ENCODE measurements around the gene SPINT4. TPM values are rescaled to one million over a fixed set of nuclear protein-coding genes. Genes with fewer than 3 reads are reported as not detected.
A peak's percentile ranks its signal among the peaks of the same experiment; 100 is the strongest.

The SPINT4 gene
- total RNA-seq, 2 donors from 2014 or later, result not detected

- peak in 1 of 4 donors; percentile 3 for DNase-seq
- H3K27me3 ChIP-seq, result no peaks in the 10 kb centered on the region
- H3K4me3 ChIP-seq, result no peak overlapping the region
- no peaks in the 10 kb centered on the region for H3K4me1 ChIP-seq
- no peak for ATAC-seq
- H3K27ac ChIP-seq, result no peak overlapping the region
- no peaks in the 10 kb centered on the region for H3K9me3 ChIP-seq
- no peaks in the 10 kb centered on the region for H3K36me3 ChIP-seq (replicated peaks in 1 of 2; ENCODE audit: insufficient read depth in 1 of 2, low read depth in 2 of 2)
- intact Hi-C loops (cut with DNase I), result no loop called here
- TF ChIP-seq, protein P1, sequence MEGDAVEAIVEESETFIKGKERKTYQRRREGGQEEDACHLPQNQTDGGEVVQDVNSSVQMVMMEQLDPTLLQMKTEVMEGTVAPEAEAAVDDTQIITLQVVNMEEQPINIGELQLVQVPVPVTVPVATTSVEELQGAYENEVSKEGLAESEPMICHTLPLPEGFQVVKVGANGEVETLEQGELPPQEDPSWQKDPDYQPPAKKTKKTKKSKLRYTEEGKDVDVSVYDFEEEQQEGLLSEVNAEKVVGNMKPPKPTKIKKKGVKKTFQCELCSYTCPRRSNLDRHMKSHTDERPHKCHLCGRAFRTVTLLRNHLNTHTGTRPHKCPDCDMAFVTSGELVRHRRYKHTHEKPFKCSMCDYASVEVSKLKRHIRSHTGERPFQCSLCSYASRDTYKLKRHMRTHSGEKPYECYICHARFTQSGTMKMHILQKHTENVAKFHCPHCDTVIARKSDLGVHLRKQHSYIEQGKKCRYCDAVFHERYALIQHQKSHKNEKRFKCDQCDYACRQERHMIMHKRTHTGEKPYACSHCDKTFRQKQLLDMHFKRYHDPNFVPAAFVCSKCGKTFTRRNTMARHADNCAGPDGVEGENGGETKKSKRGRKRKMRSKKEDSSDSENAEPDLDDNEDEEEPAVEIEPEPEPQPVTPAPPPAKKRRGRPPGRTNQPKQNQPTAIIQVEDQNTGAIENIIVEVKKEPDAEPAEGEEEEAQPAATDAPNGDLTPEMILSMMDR (IDR thresholded peaks at IDR 0.05), result no peak
- TF ChIP-seq POLR2A (IDR thresholded peaks at IDR 0.05), result no peak
Measured at GRCh38 chr20:45725134-45725533, 3.0 kb downstream of the SPINT4 start.

DNA sequence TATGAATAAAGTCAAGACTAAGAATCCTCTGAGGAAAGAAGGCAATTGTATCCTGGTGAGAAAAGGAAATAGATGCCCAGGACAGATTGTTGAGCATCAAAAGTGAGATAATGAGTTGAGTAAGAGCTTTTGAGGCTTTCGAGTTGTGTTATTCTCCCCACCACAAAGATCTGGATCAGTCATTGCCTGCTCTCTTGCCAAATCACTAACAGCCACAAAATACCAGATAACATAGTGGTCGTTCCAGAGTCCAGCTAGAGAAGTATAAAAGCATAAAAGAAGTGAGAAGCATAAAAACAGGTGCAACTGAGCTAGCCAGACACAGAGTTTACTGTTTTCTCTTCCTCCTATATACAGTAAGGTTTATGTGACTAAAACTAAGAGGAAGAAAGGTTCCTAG, 4.9 kb downstream of the SPINT4 start:
- H3K9me3 ChIP-seq, result peaks cover 0 to 7% (median 0%) of the 10 kb centered on the region in 3 donors
- H3K4me3 ChIP-seq, result no peak overlapping the region
- H3K27me3 ChIP-seq, result no peaks in the 10 kb centered on the region
- DNase-seq (no peak), ATAC-seq (no peak)
- TF ChIP-seq POLR2A (IDR thresholded peaks at IDR 0.05), result no peak
- TF ChIP-seq, protein P1 (IDR thresholded peaks at IDR 0.05), result no peak
- intact Hi-C loops (cut with DNase I), result no loop called here
- no peak overlapping the region for H3K27ac ChIP-seq
- H3K4me1 ChIP-seq, result no peaks in the 10 kb centered on the region
- 21 to 26% methylated on average over 2 of the region's 2 CpGs for WGBS, 2 donors
- no peaks in the 10 kb centered on the region for H3K36me3 ChIP-seq (replicated peaks in 1 of 2; ENCODE audit: insufficient read depth in 1 of 2, low read depth in 2 of 2)

- TF ChIP-seq, protein P1 (IDR thresholded peaks at IDR 0.05), result no peak
- no peak for TF ChIP-seq POLR2A (IDR thresholded peaks at IDR 0.05)
- DNase-seq, result no peak
- H3K27me3 ChIP-seq, result no peaks in the 10 kb centered on the region
- no peaks in the 10 kb centered on the region for H3K36me3 ChIP-seq (replicated peaks in 1 of 2; ENCODE audit: insufficient read depth in 1 of 2, low read depth in 2 of 2)
- no peak overlapping the region for H3K27ac ChIP-seq
- H3K4me3 ChIP-seq, result no peak overlapping the region
- H3K9me3 ChIP-seq, result peaks cover 0 to 9% (median 0%) of the 10 kb centered on the region in 3 donors
- ATAC-seq, result no peak
- intact Hi-C loops (cut with DNase I), result no loop called here
- H3K4me1 ChIP-seq, result no peaks in the 10 kb centered on the region
Measured at GRCh38 chr20:45732199-45732598, 10.1 kb downstream of the SPINT4 start.

DNA sequence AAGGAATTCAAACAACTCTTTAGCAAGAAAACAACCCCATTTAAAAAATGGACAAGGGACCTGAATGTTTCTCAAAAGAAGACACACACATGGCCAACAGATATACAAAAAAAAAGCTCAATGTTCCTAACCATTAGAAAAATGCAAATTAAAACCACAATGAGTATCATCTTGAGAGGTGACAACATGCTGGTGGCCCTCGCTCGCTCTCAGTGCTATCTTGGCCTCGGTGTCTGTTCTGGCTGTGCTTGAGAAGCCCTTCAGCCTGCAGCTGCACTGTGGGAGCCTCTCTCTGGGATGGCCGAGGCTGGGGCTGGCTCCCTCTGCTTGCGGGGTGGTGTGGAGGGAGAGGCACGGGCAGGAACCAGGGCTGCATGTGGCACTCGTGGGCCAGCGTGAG, 13.4 kb downstream of the SPINT4 start:
- H3K9me3 ChIP-seq, result peaks cover 0 to 9% (median 0%) of the 10 kb centered on the region in 3 donors
- DNase-seq, result no peak
- ATAC-seq, result no peak
- 51 to 69% methylated on average over 3 to 8 of the region's 8 CpGs for WGBS, 2 donors
- H3K27me3 ChIP-seq, result no peaks in the 10 kb centered on the region
- H3K27ac ChIP-seq, result no peak overlapping the region
- H3K4me1 ChIP-seq, result no peaks in the 10 kb centered on the region
- TF ChIP-seq, protein P1 (IDR thresholded peaks at IDR 0.05), result no peak
- TF ChIP-seq POLR2A (IDR thresholded peaks at IDR 0.05), result no peak
- no peak overlapping the region for H3K4me3 ChIP-seq
- no peaks in the 10 kb centered on the region for H3K36me3 ChIP-seq (replicated peaks in 1 of 2; ENCODE audit: insufficient read depth in 1 of 2, low read depth in 2 of 2)
- intact Hi-C loops (cut with DNase I), result no loop called here

DNA sequence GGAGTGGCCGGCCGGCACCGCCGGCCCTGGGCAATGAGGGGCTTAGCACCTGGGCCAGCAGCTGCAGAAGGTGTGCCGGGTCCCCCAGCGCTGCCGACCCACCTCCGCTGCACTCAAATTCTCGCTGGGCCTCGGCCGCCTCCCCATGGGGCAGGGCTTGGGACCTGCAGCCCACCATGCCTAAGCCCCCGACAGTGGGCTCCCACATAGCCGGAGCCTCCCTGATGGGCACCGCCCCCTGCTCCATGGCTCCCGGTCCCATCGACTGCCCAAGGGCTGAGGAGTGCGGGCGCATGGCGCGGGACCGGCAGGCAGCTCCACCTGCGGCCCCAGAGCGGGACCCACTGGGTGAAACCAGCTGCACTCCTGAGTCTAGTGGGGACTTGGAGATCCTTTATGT, 13.8 kb downstream of the SPINT4 start:
- Histone ChIP-seq H3K4me3 (no peak overlapping the region), H3K4me1 (no peaks in the 10 kb centered on the region), H3K36me3 (replicated peaks in 1 of 2; ENCODE audit: insufficient read depth in 1 of 2, low read depth in 2 of 2) (no peaks in the 10 kb centered on the region), H3K27me3 (no peaks in the 10 kb centered on the region), H3K9me3 (peaks cover 0 to 9% (median 0%) of the 10 kb centered on the region in 3 donors), H3K27ac (no peak overlapping the region)
- no peak for ATAC-seq
- intact Hi-C loops (cut with DNase I), result no loop called here
- no peak for TF ChIP-seq POLR2A (IDR thresholded peaks at IDR 0.05)
- TF ChIP-seq, protein P1 (IDR thresholded peaks at IDR 0.05), result no peak
- no peak for DNase-seq
- 84% methylated on average over 23 of the region's 23 CpGs; no CpG with 5 or more reads in 1 of the 2 donors for WGBS, 2 donors

All from body of pancreas (tissue), 4 donors.